Measurements from ENCODE around the gene PPP1R26.
"Not testable (repeated sequence)": the region's sequence is repeated elsewhere in the genome, so short reads cannot be mapped to it uniquely, and the experiment has no call there.

PPP1R26 gene

DNA sequence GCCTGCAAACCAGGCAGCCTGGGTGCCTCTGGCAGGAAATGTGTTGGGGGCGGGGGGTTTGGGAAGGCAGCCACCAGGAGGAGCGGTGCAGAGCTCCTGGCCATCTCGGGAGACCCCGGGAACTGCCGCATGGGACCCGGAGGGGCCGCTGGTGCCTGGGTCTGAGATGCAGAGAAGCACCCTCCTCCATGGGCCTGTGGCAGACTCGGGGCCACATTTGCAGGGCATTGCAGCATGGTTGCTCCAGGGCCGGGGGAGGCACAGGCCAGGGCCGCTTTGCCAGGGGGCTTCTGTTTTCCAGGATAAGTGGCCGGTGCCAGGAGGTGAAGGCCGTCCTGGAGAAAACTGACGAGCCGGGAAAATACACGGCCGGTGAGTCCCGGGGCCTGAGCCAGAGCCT is 43.3 kb downstream of the PPP1R26 start:
- no peak for DNase-seq

DNA sequence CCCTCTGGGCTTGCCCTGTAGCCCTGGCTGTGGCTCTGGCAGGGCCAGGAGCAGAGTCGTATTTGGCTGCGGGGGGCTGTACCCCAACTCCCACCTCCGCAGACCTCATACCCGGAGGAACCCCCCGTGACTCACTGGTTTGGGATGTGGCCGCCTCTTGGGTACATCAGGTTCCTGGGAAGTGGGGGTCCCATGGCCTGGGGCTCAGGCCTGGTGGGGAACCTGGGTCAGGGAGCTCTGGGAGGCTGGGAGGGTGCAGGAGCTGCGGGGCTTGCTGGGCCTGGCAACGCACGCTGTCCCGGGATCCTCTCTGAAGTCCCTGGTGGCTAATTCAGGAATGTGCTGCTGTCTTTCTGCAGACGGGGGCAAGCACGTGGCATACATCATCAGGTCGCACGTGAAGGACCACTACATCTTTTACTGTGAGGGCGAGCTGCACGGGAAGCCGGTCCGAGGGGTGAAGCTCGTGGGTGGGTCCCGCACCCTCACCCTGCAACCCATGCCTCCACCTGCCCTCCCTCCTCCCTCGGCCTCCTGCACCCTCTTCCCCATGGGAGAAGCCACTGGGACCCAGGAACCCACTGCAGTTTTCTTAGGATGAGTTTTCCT is 44.0 kb downstream of the PPP1R26 start:
- no peak for DNase-seq

- DNase-seq: no peak
These were observed 44.7 kb downstream of the PPP1R26 start for GRCh38 chr9:135524130-135524861.

GRCh38 chr9:135525241-135526088 is 45.9 kb downstream of the PPP1R26 start:
- DNase-seq: no peak

- no peak for DNase-seq
These were observed 46.6 kb downstream of the PPP1R26 start for GRCh38 chr9:135526089-135526729.

GRCh38 chr9:135526730-135527571 is 47.4 kb downstream of the PPP1R26 start:
- DNase-seq: peak in 1 of 2 experiments; percentile 12

GRCh38 chr9:135528842-135529435 is 49.4 kb downstream of the PPP1R26 start:
- DNase-seq: not testable (repeated sequence)

GRCh38 chr9:135530146-135530545 is 50.6 kb downstream of the PPP1R26 start:
- DNase-seq: no peak

- no peak for DNase-seq
These were observed 51.5 kb downstream of the PPP1R26 start for GRCh38 chr9:135531096-135531495.

GRCh38 chr9:135533113-135533512 is 53.5 kb downstream of the PPP1R26 start:
- no peak for DNase-seq

- DNase-seq: no peak
These were observed 54.1 kb downstream of the PPP1R26 start for GRCh38 chr9:135533674-135534073.

GRCh38 chr9:135534192-135534711 is 54.7 kb downstream of the PPP1R26 start:
- DNase-seq: peak; percentile 47 to 58

DNA sequence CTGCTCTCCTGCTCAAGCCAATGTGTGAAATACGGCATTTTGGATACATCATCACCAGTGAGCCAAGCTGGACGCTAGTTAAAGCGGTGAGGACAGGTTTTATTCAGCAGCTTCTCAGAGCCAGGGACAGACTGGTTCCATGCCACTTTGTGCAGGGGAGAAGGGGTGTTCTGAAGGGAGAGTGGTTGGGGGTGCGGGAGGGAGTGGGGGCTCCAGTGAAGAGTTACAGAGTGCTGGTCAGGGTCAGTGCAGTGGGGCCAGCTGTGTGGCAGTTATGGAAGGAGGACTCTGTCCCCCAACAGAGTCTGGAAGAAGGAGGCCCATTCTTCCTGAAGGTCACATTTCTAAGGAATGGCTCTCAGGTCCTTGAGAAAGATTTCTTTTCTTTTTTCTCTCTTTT is 55.2 kb downstream of the PPP1R26 start:
- not testable (repeated sequence) for DNase-seq

GRCh38 chr9:135535631-135536030 is 56.0 kb downstream of the PPP1R26 start:
- not testable (repeated sequence) for DNase-seq

DNA sequence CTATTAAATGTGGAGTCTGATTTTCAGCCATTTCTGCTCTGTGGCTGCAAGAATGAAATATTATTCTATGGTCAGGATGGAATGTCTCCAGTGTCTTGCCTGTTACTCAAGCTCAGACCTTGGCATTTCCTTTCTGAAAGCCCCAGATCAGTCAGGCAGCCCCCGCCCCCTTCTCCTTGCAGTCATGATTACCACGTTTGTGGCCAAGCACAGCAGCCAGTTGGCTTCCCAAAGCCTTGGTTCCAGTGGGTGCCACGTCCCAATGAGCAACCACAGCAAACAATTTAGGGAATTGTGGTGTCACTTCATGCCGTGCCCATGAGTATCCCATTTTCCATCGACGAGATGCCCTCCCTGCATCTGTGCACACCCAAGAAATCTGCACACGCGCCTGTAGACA is 56.6 kb downstream of the PPP1R26 start:
- DNase-seq: no peak

All from NCI-H526 (cell line).